Fibroblast of the aortic adventitia (primary cell): ENCODE data around the gene KRT33B. TPM values are rescaled to one million over a fixed set of nuclear protein-coding genes. Genes with fewer than 3 reads are reported as not detected.

Experiments used
- DNase-seq: peaks from one replicate; pipeline ENCODE4 v3.0.0-alpha.2; 2010; ENCODE audit warnings: low read depth
- H3K4me3 ChIP-seq: 2 replicates; pipeline ENCODE4 v1.5.1; 2011; ENCODE audit warnings: low read depth, mild to moderate bottlenecking, control low read depth, low read length, moderate library complexity
- total RNA-seq: library from RNA; depleted of rRNA; stranded (reverse); fragments of >200 nt; gene quantifications from 2 replicates; pipeline ENCODE4 v1.2.3, GENCODE V29; 2012; ENCODE audit warnings: low replicate concordance
- TF ChIP-seq, protein P1 (sequence below): IDR thresholded peaks from 2 replicates; pipeline ENCODE4 v1.5.1; 2011; ENCODE audit warnings: mild to moderate bottlenecking, low read length, control low read depth, inconsistent platforms; ENCODE audit not compliant: insufficient read depth

Gene KRT33B
- total RNA-seq, 1 donor = not detected

DNA sequence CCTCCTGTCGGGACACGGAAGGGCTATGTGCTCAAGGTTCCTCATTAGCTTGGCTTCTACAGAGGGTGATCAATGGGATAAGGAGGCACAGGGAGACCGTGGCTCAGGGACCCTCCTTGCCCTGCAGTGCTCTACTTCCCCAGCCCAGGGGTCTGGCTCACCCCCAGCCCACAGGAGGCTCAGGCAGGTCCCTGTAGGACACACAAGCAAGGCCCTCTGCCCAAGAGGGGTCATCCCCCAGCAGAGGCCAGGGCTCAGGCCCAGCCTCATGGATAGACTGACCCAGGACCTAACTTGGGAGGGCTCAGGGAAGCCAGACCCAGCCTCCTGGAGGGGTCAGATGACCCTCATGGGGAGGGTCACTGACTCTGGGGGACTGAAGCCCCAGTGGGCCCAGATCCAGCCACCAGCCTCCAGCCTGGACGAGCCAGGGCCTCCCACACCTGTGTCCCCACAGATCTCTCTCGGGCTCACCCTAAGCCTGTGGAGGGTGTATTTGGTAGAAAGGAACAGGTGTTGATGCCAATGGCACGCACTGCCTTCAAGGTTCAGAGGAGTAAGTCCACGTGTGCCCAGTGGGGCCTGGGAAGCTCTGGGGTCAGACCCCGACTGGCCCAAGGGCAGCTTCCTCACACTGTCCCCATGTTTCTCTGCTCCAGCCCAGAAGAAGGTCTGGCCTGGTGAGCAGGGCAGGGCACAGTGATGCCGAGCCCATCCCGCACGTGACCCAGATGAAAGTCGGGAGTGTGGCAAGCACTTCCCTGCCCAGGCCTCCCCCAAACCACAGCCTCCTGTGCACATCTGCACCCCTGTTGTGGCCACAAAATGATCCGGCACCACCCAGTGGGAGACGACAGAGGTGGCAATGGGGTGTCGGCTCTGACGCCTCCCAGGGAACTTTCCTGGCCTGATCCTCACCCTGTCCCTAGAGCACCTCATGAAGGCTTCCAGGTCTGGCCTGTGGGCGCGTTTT, 43.2 kb downstream of the KRT33B start:
- DNase-seq = no peak
- TF ChIP-seq, protein P1, sequence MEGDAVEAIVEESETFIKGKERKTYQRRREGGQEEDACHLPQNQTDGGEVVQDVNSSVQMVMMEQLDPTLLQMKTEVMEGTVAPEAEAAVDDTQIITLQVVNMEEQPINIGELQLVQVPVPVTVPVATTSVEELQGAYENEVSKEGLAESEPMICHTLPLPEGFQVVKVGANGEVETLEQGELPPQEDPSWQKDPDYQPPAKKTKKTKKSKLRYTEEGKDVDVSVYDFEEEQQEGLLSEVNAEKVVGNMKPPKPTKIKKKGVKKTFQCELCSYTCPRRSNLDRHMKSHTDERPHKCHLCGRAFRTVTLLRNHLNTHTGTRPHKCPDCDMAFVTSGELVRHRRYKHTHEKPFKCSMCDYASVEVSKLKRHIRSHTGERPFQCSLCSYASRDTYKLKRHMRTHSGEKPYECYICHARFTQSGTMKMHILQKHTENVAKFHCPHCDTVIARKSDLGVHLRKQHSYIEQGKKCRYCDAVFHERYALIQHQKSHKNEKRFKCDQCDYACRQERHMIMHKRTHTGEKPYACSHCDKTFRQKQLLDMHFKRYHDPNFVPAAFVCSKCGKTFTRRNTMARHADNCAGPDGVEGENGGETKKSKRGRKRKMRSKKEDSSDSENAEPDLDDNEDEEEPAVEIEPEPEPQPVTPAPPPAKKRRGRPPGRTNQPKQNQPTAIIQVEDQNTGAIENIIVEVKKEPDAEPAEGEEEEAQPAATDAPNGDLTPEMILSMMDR = no peak
- no peak overlapping the region for H3K4me3 ChIP-seq

DNA sequence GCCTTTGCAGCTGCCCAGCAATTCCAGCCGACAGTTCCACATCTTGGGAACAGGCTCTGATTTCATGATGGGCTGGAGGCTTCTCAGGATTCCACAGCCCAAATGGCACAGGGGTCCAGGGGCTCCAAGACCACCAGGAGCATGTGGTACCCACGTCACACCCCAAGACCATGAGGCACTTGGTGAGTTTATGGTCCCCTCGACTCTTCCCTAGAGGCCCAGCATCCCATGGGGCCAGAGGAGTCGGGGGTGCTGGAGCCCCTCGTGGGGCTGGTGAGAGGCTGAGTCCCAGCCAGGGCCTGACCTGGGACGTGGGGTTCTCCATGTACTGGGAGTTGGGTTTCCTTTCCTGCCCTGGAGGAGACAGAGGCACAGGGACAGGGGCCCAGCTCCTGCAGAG, 44.0 kb downstream of the KRT33B start:
- TF ChIP-seq, protein P1 = no peak
- H3K4me3 ChIP-seq = no peak overlapping the region
- DNase-seq = no peak

DNA sequence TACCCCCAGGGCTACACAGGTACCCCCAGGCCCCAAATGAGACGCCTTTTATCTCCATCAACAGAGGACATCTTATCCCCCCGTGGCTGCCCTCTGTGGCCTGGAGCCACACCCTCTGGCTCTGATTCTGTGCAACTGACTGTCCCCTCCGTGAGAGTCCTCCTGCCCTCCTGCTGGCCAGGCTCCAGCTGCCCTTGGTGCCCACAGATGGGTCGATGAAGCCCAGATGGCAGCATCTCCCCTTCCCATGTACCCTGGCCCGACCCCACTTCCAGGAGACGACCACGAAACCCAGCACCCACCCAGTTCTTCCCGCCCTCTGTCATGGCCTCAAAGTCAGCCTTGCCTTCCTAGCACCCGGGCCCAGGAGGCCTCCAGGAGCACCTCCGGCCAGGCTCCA, 44.5 kb downstream of the KRT33B start:
- TF ChIP-seq, protein P1 = no peak
- no peak for DNase-seq
- H3K4me3 ChIP-seq = no peak overlapping the region

DNA sequence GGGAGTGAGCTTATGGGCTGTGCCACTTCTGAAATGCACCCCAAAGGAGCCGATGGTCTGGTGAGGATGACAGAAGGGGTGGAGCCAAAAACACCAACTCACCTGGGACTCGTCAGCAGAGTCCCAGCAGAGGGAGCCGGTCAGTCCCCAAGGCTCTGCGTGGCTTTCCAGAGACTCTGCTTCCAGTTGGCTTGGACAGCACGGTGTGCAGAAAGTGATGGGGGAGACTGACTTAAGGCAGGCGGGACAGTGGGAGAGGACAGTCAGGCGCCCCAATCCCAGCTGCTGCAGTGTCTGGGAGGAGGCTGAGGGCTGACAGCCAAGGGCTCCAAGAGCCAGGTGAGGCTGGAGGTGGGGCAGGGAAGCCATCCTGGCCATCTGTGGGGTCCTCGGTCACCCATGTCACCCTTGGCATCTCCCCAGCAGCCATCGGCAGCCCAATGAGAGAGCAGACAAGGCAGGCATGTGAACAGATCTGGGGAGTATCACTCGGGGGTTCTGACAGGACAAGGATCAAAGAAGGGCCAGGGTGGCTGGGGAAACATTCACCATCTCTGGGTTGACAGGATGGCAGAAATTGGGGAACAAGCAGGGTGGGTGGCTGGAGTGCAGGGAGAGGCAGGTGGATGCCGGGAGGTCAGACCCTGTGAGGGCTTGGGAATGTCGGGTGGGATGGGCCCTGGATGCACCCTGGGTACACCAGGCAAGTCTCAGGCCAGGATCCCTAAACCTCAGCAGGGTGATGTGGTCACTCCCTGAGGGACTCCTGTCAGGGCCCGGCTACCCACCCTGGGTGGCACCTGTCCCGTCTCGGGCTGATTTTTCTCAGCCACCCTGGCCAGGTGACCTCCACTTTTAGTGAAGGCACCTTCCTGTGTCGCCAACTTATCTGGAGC, 45.2 kb downstream of the KRT33B start:
- TF ChIP-seq, protein P1 = peak; percentile 6
- H3K4me3 ChIP-seq = no peak overlapping the region
- no peak for DNase-seq

DNA sequence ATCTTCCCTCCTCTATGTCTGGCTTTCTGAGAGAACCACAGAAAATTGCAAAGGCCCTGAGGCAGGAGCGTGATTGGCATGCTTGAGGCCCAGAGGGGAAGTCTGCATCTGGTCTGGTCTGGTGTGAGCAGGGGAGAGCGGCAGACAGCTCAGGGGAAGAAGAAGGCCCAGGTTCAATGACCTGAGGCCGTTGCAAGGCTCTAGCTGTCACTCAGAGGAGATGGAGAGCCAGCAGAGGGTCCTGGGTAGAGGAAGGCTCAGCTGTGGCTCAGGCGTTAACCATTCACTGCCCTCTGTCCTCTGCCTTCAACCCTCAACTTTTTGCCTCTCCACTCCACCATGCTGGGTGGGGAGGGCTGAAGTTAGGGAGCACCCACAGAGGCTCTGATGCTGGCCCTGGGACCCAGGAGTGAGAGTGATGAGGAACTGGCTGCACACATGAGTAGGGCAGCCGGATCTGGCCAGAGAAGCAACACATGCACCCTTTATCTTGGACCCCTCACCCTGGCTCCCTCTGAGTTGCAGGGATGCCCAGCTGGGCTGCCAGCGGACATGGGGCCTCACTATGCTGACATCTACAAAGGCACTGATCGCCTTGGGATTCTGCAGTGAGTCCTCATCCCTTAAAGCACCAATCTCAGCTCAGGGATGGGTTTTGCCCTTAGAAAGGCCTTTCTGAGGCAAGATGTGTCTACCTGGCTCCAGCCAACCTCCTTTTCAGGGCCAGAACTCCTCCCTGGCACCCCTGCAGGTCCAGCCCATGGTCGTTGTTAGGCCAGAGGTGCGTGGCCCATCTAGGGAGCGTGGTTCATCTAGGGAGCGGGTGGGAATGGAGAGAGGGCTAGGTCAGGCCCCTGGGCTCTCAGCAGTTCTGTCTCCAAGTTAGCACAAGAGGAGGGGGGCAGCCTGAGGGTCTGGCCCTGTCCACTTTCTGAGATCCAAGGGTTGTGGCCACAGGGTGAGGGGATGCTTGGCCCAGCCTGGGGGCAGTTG, 46.4 kb downstream of the KRT33B start:
- TF ChIP-seq, protein P1 = no peak
- DNase-seq = no peak

More for the DNA sequence above, 46.4 kb downstream of the KRT33B start:
- H3K4me3 ChIP-seq = no peak overlapping the region
